Psoas muscle (tissue), 8 donors: ENCODE data around the gene CCP110. TPM values are rescaled to one million over a fixed set of nuclear protein-coding genes. Genes with fewer than 3 reads are reported as not detected.
A peak's percentile ranks its signal among the peaks of the same experiment; 100 is the strongest.

Experiments used
- ATAC-seq, 4 donors: fragments of 200-7000 bp; cut with Tn5 transposase; one replicate each; pipeline ENCODE4 v1.9.1; 2020; ENCODE audit warnings: moderate library complexity in 3 of 4, mild to moderate bottlenecking in 2 of 4
- DNase-seq, 2 donors: peaks; one replicate each; pipeline ENCODE4 v3.0.0-alpha.2; 2020
- H3K27ac ChIP-seq: fragments of 200-600 bp; one replicate; pipeline ENCODE4 v1.8.0; 2022
- H3K27me3 ChIP-seq, 3 donors: fragments of 200-600 bp in 1 of 3; one replicate each; pipeline versions ENCODE4 v1.6.1 to v1.8.0; 2013 to 2022; ENCODE audit warnings: low read length in 2 of 3, mild to moderate bottlenecking in 2 of 3, moderate library complexity in 1 of 3; ENCODE audit not compliant: insufficient read depth in 3 of 3
- H3K36me3 ChIP-seq, 2 donors: fragments of 200-600 bp in 1 of 2; one replicate each; pipeline versions ENCODE4 v1.6.1 to v1.8.0; 2013 to 2022; ENCODE audit warnings: low read depth in 1 of 2, mild to moderate bottlenecking in 1 of 2, moderate library complexity in 1 of 2; ENCODE audit not compliant: insufficient read depth in 1 of 2
- H3K4me1 ChIP-seq: fragments of 200-600 bp; one replicate; pipeline ENCODE4 v1.8.0; 2022
- H3K4me3 ChIP-seq: fragments of 200-600 bp; one replicate; pipeline ENCODE4 v1.8.0; 2022; ENCODE audit warnings: mild to moderate bottlenecking
- H3K9me3 ChIP-seq: fragments of 200-600 bp; one replicate; pipeline ENCODE4 v1.8.0; 2022
- WGBS, 3 donors: extraction: QIAGEN DNeasy Blood & Tissue Kit; methylation state at CpG; one replicate each; pipeline versions ENCODE4 v1.1.6 to v1.1.7; 2013; 5-methylcytosine and 5-hydroxymethylcytosine counted together
- intact Hi-C, 2 donors: fragments of 100-400 bp; cut with DNase I; formaldehyde crosslinking; loops; one replicate each; pipeline versions ENCODE4 v1.11.0 to v1.14.2; 2022
- polyA plus RNA-seq, 3 donors: library from polyadenylated mRNA; stranded (reverse); fragments of 200-250 nt; gene quantifications; one replicate each; pipeline ENCODE4 v1.2.3, GENCODE V29; 2013
- total RNA-seq, 4 donors: library from RNA; stranded (reverse); fragmentation: NEBNext Ultra II Directional in 2 of 4; extraction: Animal tissue kit (Norgen Biotek cat#: 25700) in 2 of 4; gene quantifications; one replicate each; pipeline versions ENCODE4 v1.2.1 to v1.2.4, GENCODE V29; 2021 to 2023
- TF ChIP-seq, protein P1 (sequence below): fragments of 200-600 bp; IDR thresholded peaks from one replicate; pipeline ENCODE4 v1.8.0; 2022; ENCODE audit warnings: antibody characterized with exemption
- donor health status: healthy with polysubstance abuse.
- donor health status: DM: no; HTN: no; CAD: no; lungs with moderate emphysema.
- donor health status: Bipolar disorder and iron deficiency.
- donor health status: healthy.
- donor health status: DM: yes; HTN: yes; CAD: no.
- donor health status: DM: no; HTN: no; CAD: no.
- donor health status: DM: no; HTN: no; CAD: no.
- donor health status: DM: yes; HTN: yes; CAD: no.

CCP110 gene
- total and polyA plus RNA-seq, 7 donors: 4.4 to 16.1 (median 5.7) TPM

DNA sequence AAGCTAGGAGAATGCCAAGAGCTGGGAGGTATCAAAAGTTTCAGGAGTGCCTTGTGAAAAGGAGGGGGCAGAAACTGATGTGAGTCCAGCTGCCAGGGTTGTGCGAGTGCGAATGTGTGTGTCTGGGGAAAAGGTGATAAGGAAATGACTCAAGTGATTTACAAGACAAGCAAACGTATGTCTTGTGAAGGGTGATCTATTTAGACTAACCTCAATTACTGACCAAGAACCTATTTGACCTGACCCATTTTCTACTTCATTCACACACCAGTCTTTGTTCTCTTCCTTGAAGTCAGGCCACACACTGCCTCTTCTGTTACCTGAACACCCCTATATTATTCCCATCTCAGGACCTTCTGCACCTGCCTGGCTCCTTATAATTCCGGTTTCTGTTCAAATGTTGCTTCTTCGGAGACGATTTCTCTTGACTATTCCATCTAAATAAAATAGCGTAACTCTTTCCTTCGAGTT is 2.8 kb upstream of the CCP110 start:
- TF ChIP-seq, protein P1, sequence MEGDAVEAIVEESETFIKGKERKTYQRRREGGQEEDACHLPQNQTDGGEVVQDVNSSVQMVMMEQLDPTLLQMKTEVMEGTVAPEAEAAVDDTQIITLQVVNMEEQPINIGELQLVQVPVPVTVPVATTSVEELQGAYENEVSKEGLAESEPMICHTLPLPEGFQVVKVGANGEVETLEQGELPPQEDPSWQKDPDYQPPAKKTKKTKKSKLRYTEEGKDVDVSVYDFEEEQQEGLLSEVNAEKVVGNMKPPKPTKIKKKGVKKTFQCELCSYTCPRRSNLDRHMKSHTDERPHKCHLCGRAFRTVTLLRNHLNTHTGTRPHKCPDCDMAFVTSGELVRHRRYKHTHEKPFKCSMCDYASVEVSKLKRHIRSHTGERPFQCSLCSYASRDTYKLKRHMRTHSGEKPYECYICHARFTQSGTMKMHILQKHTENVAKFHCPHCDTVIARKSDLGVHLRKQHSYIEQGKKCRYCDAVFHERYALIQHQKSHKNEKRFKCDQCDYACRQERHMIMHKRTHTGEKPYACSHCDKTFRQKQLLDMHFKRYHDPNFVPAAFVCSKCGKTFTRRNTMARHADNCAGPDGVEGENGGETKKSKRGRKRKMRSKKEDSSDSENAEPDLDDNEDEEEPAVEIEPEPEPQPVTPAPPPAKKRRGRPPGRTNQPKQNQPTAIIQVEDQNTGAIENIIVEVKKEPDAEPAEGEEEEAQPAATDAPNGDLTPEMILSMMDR: no peak
- H3K9me3 ChIP-seq: no peaks in the 10 kb centered on the region
- H3K36me3 ChIP-seq: peaks cover 0 to 18% of the 10 kb centered on the region in 2 donors
- no peaks in the 10 kb centered on the region for H3K27me3 ChIP-seq
- DNase-seq (no peak), ATAC-seq (no peak)
- H3K27ac ChIP-seq: peak overlapping the region; percentile 86
- intact Hi-C loops: no loop called here
- peak overlapping the region; percentile 80 for H3K4me3 ChIP-seq
- WGBS, 3 donors: 15 to 19% (median 16%) methylated on average over 8 of the region's 8 CpGs
- peaks cover 33% of the 10 kb centered on the region for H3K4me1 ChIP-seq

DNA sequence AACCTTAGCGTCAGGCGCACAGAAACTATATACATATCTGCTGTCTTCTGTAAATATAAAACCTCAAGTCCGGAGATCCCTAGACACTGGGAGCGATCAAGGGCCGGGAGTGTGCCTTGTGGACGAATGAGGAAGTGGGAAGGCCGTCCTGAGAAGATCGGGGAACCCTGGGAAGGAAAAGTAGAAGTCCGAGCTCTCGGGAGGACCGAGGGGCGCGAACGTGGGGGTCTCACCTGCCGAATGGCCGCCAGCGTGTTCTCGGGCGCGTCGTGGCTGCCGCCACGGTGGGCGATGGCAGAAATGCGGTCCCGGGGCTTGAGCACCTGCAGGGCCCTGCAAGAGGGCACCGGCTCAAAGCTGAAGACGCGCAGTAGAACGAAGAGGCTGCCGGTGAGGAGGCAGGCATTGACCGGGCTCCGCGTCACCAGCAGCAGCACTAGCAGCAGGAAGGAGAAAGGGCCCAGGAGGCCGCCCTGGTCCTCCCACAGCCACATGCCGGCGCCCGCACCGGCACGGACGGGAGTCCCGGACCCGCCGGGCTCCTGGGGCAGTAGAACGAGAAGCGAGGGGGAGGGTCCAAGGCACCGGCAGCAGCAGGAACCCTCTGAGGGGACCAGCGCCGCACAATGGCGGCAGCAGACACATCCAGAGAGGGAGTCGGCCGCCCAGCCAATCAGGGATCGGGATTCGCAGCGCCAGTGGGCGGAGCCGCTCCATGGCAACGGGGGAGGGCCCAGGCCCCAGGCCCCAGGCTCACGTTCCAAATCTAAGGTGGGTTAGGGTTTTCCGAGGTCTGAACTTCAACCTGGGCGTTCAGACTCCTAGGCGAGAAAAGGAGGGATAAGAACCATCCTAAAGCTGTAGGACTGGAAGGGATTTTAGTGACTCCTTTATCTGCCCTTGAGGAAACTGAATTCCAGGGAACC is 2.0 kb upstream of the CCP110 start, which contains the start of gene GDE1:
Gene GDE1, minus strand, starts transcription at position 628 of the 926 bp plus-strand sequence. Its CDS starts 134 bp downstream, at position 494.
- intact Hi-C loops: loop anchor here in 1 of 2 donors (2.0 kb wide), 1 partner anchor 33 kb away; the partner anchor contains the start of gene VPS35L
- Histone ChIP-seq H3K4me3 (peak within 1 kb of the TSS; percentile 80), H3K36me3 (peaks cover 0 to 10% of the 10 kb centered on the region in 2 donors), H3K4me1 (peaks cover 33% of the 10 kb centered on the region), H3K27me3 (no peaks in the 10 kb centered on the region), H3K27ac (peak within 1 kb of the TSS; percentile 86), H3K9me3 (no peaks in the 10 kb centered on the region)
- WGBS, 3 donors: 0% methylated on average over 48 to 62 of the region's 62 CpGs
- TF ChIP-seq, protein P1: peak; percentile 40
- DNase-seq (peak; percentile 94 to 96), ATAC-seq (peak; percentile 90 to 93 (median 92))

DNA sequence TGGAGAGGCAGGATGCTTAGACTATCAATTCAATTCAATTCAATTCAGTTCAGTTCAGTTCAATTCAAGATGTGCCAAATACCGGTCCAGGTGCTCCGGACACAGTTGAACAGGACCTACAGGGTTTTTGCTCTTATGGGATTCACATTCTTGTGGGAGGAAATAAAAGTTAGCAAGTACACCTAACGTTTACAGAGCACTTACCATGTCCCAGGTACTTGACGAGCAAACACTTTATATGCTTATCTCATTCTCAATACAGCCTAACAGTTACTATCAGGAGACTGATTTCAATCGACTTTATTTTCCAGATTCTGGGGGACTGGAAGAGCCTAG is 1.4 kb upstream of the CCP110 start:
- no peak for DNase-seq
- Histone ChIP-seq H3K9me3 (no peaks in the 10 kb centered on the region), H3K4me1 (peaks cover 33% of the 10 kb centered on the region), H3K27me3 (no peaks in the 10 kb centered on the region), H3K4me3 (peak overlapping the region; percentile 80), H3K36me3 (peaks cover 0 to 3% of the 10 kb centered on the region in 2 donors), H3K27ac (peak overlapping the region; percentile 86)
- no peak for ATAC-seq
- 33 to 37% (median 35%) methylated on average over 5 of the region's 5 CpGs for WGBS, 3 donors
- TF ChIP-seq, protein P1: no peak
- intact Hi-C loops: loop anchor here in 1 of 2 donors (2.0 kb wide), 1 partner anchor 32 kb away; the partner anchor contains the start of gene VPS35L

DNA sequence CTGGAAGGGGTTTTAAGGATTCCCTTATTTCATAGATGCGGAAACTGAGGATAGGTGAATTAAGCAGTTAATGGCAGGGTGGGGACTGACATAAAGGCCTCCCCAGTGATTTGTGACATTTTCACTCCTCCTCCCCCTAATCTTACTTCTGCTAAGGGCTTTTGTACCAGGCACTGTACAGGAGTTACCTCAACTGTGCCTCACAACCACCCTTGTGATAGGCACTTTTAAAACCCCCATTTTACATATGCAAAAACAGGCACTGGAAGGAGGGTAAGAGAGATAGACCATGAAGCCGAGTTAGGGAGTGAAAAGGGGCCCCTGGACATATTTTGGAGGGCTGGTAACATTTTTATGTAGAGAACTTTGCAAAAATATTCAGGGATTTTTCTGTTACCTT is 982 bp upstream of the CCP110 start:
- Histone ChIP-seq H3K4me3 (no peak overlapping the region), H3K27ac (no peak overlapping the region), H3K9me3 (no peaks in the 10 kb centered on the region), H3K4me1 (peaks cover 33% of the 10 kb centered on the region), H3K27me3 (no peaks in the 10 kb centered on the region), H3K36me3 (peaks cover 0 to 5% of the 10 kb centered on the region in 2 donors)
- intact Hi-C loops: loop anchor here in 1 of 2 donors (2.0 kb wide), 1 partner anchor 32 kb away; the partner anchor contains the start of gene VPS35L
- DNase-seq: no peak
- WGBS, 3 donors: 91 to 98% (median 93%) methylated on average over 2 of the region's 2 CpGs
- ATAC-seq: no peak
- TF ChIP-seq, protein P1: no peak
